COLO668 (cell line): Measurements from ENCODE around the gene PDE6B.
"Not testable (repeated sequence)": the region's sequence is repeated elsewhere in the genome, so short reads cannot be mapped to it uniquely, and the experiment has no call there.

ENCODE experiments used
- DNase-seq: peaks from one replicate; lab custom pipeline; 2025; ENCODE audit not compliant: unreplicated experiment; lab: John Stamatoyannopoulos, UW

Gene PDE6B

DNA sequence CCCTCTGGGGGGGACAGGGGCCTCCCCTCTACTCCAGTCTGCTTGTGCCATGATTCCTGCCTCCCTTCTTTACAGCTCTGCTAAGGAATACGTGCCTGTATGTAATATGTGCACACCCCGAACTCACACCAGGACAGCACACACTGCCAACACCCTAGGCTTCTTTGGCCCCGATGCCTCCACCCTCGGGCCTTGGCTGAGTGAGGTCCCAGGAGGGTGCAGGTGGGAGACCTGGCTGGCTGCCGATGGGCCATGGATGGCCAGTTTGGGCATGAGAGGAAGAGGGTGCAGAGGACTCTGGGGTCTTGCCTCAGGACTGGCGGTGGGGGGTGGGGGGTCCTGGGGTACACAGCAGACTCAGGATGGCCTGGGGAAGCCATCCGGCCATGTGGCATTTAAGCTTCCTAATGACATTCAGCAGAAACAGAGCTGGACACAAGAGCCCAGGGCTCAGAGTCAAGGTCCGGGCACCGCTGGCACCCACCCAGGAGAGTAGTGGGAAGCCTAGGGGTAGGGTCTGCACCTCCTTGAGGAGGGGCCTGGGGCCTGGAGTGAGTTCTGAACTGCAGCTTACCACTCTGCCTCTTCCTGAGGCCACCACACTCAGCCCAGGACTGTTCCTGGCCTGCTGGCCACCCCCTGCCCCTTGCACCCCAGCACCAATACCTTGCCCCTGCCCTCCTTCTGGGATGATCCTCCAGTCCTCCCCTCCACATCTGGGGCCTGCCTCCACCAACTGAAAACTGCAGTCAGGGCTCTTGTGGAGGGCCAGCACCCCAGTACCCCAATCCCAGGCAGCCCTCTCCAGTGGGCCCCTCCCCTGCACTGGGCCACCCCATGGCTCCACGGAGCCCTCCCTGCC lies 78.2 kb downstream of the PDE6B start:
- no peak for DNase-seq

DNA sequence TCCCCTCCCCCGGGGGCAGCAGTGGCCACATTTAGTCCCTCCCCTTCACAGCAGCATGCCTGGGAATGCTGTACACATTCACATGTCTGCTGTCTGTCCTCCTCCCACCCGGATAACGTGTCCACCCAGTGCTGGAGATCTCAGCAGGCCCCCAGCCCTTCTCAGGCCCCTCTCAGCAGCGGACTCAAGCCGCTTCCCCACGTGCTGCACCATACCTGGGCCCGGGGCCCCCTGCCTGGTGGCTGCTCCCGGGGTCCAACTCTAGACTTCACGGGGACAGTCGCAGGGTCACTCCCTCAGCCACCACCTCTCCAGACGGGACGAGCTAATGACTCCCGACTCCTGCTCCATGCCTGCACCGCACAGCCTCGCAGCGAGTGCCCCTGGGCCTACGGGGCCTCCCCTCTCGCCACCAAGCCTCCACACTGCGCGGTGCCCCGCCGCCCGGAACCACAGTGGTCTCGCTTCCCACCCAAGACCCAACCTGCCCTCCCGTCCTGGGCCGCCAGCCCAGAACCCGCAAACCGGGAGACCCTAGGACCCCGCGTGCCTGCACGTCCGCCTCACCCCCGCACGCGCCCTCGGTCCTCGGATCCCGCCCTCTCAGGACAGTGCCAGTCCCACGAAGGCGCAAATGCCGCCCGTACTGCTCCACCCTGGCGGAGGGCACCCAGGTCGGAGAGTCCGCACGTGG lies 79.0 kb downstream of the PDE6B start:
- no peak for DNase-seq

DNA sequence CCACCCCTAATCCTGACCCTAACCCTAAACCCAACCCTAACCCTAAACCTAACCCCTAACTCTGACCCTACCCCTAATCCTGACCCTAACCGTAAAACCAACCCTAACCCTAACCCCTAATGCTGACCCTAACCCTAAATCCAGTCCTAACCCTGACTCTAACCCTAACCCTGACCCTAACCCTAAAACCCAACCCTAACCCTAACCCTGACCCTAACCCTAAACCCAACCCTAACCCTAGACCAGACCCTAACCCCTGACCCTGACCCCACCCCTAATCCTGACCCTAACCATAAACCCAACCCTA lies 79.6 kb downstream of the PDE6B start:
- no peak for DNase-seq

DNA sequence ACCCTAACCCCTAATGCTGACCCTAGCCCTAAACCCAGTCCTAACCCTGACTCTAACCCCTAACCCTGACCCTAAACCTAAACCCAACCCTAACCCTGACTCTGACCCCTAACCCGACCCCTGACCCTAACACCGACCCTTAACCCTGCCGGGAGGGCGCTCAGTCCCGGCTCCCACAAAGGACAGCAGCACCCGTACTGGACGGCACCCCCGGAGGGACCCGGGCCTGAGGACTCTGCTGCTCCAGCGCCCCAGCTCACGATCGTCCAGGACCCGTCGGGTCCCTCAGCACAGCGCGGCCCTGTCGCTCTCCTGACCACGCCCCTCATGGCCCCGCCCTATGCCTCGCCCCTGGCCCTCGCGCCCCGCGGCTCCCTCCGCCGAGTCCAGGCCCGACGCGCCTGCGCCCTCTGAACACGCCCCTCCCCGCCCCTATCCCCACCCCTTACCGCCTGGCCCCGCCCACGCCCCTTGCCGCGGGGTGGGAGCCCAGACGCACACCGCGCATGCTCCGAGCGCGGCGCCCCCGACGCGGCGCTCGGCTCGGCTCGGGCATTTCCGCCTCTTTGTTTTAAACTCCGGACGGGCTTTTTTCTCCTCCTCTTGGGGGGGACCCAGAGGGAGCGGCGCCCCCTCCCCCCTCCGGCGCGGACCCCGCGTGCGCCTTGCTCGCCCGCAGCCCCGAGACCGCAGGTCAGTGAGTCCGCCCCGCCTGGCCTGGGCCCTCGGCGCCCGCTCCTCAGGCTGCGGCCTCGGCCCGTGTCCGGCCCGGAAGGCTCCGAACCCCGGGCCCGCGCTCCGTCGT lies 80.1 kb downstream of the PDE6B start, which contains the start of gene PCGF3:
Gene PCGF3 (plus strand): TSS at position 555 of the 805 bp plus-strand sequence. CDS start 27,849 bp downstream, outside the sequence.
- peak; percentile 97 for DNase-seq

DNA sequence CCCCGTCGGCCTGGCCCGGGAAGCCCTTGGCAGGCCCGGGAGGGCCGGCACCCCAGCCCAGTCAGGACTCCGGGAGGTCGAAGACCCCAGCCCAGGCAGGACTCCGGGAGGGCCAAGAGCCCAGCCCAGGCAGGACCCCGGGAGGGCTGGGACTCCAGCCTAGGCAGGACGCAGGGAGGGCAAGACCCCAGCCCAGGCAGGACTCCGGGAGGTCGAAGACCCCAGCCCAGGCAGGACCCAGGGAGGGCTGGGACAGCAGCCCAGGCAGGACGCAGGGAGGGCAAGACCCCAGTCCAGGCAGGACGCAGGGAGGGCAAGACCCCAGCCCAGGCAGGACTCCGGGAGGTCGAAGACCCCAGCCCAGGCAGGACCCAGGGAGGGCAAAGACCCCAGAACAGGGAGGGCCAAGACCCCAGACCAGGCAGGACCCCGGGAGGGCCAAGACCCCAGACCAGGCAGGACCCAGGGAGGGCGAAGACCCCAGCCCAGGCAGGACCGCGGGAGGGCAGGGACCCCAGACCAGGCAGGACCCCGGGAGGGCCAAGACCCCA lies 80.8 kb downstream of the PDE6B start:
- DNase-seq = not testable (repeated sequence)

DNA sequence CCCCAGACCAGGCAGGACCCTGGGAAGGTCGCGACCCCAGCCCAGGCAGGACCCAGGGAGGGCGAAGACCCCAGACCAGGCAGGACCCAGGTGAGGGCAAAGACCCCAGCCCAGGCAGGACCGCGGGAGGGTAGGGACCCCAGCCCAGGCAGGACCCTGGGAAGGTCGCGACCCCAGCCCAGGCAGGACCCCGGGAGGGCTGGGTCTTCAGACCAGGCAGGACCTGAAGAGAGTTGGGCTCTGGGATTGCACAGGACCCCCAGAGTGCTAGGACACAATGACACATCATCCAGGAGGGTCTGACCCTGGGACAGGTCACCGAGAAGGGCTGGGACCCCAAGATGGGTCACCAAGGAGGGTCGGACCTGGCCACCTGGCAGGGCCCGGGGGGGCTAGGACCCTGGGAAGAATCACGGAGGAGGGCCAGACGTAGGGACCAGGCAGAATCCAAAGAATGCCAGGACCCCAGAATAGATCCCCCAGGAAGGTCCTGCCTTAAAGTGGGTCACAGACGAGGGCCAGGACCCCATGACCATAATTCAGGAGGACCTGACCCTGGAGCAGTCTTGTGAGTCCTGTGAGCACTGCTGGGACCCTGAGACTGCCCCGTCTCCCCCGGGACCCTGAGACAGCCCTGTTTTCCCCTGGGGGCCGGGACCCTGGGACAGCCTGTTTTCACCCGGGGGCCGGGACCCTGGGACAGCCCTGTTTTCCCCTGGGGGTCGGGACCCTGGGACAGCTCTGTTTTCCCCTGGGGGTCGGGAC lies 81.6 kb downstream of the PDE6B start:
- DNase-seq = no peak

DNA sequence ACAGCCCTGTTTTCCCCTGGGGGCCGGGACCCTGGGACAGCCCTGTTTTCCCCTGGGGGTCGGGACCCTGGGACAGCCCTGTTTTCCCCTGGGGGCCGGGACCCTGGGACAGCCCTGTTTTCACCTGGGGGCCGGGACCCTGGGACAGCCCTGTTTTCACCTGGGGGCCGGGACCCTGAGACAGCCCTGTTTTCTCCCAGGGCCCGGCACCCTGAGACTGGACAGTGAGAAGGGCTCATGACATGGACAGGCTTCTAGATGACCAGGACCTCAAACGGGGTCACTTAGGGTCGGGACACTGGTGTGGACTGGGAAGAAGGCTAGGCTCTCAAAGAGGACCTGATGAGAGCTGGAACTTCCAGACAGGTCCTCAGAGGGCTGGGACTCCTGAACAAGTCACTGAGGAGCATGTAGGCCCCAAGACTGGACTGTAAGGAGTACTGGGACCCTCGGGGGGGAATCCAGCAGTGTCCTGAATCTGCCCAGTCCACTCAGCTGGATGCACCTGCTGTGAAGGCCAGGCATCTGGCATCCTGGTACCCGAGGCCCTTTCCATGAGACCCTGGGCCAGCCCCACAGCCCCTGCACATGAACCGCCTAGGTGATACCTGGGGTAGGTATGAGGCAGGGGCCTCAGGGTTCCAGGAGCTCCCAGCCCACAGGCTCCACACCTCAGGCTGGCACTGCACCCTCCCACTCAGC lies 82.7 kb downstream of the PDE6B start:
- no peak for DNase-seq

DNA sequence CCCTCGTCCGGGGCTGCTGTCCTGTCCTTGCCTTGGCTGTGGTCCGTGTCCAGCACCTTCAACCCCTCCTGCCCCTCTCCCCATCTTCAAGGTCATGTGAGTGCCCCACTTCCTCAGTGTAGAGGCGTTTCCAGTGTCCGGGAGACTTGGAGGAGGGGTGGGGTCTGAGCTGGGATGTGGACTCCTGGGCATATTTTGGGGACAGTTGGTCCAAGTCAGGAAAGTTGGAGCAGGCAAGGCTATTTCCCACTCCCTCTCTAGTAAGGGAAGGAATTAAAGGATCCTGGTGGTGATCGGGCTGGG lies 83.2 kb downstream of the PDE6B start:
- DNase-seq = no peak

DNA sequence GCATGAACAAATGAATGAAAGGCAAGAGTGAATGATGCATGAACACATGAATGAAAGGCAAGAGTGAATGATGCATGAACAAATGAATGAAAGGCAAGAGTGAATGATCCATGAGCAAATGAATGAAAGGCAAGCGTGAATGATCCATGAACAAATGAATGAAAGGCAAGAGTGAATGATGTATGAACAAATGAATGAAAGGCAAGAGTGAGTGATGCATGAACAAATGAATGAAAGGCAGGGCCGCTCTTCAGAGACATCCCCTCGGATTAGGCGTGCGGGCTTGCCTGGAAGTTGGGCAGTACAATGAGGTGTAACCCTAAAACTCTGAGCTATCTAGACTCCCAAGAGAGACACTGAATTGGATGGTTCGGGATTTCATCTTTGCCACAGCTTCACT lies 84.0 kb downstream of the PDE6B start:
- no peak for DNase-seq

DNA sequence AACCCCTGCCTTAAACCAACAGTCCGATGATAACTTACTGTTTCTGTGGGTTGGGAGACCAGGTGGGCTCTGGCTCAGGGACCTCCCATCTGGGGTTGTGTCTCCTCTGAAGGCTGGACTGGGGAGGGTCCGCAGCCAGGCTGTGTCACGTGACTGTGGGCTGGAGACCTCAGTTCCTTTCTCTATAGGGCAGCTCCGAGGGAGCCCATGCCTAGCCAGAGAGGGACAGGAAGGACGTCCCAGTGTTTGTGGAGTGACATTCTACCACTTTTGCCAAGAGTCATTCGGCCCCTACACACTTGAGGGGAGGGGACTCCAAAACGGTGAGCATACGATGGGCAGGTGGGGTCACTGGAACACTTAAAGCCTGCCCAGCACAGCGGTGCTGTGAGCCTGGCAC lies 84.7 kb downstream of the PDE6B start:
- DNase-seq = no peak

DNA sequence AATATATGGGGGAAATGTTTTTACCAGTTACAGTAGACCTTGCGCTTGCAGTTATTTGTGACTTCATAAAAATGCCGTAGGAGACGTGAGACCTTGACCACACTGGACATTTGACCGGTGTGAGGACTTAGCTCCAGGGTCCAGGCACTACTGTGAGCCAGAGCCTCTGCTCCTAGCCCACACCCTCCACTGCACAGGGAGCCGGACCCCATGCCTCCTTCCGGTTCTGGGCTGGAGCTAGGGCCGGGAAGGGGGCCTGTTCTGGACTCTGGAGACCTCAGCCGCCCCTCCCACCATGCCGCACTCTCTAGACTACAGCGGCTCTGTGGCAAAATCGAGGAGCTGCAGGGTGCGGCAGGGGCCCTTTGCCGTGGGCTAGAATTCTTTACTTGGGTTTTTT lies 85.5 kb downstream of the PDE6B start:
- DNase-seq = no peak

DNA sequence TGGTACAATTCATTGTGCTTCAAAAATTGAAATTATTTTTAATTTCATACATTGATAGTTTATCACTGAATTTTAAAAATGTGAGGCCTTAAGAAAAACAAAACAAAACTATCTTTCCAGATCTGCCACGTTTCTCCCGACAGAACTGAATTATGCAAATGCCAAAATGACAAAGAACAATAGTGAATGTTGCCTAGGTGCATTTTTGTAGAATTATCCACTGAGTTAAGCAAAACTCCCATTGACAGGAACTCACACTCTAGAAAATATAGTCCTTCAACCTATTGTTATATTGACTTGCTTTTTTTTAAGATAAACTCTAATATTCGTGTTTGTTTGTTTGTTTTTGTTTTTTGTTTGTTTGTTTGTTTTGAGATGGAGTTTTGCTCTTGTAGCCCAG lies 86.7 kb downstream of the PDE6B start:
- no peak for DNase-seq

DNA sequence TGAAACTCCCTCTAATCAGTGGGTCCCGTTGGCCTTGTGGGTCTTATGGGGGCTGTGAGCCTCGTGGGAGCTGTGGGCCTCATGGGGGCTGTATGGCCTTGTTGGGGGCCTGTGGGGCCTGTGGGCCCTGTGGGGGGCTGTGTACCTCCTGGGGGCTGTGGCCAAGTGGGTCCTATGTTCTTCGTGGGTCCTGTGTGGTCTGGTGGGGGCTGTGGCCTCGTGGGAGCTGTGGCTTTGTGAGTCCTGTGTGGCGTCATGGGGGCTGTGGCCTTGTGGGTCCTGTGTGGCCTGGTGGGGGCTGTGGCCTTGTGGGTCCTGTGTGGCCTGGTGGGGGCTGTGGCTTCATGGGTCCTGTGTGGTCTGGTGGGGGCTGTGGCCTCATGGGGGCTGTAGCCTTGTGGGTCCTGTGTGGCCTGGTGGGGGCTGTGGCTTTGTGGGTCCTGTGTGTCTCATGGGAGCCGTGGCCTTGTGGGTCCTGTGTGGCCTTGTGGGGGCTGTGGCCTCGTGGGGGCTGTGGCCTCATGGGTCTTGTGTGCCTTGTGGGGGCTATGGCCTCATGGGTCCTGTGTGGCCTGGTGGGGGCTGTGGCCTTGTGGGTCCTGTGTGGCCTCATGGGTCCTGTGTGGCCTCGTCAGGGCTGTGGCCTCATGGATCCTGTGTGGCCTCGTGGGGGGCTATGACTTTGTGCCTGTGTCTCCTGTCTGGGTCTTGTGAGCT lies 87.7 kb downstream of the PDE6B start:
- DNase-seq = no peak

DNA sequence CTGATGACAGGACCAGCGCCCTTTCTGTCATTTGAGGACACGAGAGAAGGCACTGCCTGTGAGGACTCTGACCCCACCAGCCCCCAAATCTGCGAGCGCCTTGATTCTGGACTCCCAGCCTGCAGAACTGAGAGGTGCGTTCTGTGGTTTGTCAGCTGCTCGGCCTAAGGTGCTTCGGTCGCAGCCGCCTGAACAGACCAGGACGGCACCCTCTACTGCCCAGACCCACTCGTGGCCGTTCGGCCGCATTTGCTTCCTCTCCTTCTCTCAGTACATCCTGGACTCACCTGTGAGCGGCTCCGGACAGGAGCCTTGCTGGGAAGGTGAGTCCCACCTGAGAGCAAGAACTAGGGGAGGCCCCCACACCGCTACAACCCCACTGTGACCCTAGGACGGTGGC lies 88.7 kb downstream of the PDE6B start:
- DNase-seq = no peak

DNA sequence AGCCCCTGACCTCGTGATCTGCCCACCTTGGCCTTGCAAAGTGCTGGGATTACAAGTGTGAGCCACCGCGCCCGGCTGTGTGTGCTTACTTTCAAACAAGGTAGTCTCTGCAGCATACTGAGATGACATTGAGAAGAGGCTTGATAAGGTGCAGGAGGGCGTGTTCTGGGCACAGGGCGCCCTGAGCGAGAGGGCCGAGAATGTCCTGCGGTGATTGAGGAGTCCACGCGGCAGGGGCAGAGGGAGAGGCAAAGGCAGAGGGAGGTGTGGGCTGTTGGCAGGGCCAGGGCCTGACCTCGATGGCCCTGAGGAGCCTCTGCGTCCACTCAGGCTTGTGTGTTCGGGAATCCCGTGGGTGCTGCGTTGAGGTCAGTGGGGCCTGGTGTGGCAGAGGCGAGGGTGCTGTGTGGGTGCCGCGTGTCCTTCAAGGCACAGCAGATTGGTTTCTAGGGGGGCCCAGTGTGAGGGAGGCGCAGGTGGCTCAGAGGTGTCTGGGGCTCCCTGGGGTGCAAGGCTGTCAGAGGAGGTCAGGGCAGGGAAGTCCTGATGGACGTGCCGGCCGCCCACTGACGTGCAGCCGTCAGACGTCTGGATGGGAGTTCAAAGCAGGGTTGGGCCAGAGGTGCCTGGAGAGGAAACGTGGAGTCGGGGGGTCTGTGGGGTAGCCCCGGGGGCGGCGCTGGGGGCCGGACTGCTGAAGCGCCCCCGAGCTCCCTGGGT lies 92.4 kb downstream of the PDE6B start:
- no peak for DNase-seq

DNA sequence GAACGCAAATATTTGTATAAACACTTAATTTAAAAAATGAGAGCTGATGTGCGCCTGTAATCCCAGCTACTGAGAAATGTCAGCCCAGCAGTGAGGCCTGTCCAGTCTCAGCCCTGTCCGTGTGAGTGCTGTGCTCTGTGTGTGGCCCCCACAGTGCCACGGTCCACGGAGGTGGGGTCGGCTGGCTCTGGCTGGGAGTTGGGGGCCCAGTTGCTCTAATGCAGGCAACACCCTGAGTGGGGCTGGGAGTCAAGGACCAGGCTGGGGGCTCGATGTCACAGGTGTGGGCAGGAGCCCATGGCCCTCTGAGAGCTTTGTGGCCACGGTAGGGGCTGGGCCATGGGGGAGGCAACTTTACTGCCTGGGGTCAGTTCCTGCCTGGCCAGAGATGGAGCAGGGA lies 93.1 kb downstream of the PDE6B start:
- no peak for DNase-seq
